Measurements from ENCODE around the gene PLEKHA7.

Gene PLEKHA7

GRCh38 chr11:16797776-16798175 lies 216.4 kb downstream of the PLEKHA7 start:
- in situ Hi-C loops (cut with HindIII; ENCODE audit: low sequenced_read_pairs): no loop called here
- no peak for TF ChIP-seq CTCF (IDR thresholded peaks at IDR 0.05; ENCODE audit: low read depth, low read length, missing control alignments)
- no peak overlapping the region for H3K4me3 ChIP-seq (ENCODE audit: low read depth, low read length)
- no peak for DNase-seq (ENCODE audit: low read depth)

DNA sequence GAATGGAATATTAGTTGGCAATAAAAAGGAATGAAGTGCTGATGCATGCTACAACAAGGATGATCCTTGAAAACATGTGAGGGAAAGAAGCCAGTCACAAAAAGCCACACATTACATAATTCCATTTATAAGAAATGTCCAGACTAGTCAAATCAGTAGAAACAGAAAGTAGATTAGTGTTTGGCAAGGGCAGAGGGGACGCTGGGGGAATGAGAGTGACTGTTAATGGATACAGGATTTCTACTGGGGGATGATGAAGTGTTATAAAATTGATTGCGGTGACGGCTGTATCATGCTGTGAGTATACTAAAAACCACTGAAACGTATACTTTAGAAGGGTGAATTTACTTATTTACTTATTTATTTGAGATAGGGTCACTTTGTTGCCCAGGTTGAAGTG lies 217.9 kb downstream of the PLEKHA7 start:
- in situ Hi-C loops (cut with HindIII; ENCODE audit: low sequenced_read_pairs): no loop called here
- DNase-seq (ENCODE audit: low read depth): no peak
- no peak overlapping the region for H3K4me3 ChIP-seq (ENCODE audit: low read depth, low read length)

DNA sequence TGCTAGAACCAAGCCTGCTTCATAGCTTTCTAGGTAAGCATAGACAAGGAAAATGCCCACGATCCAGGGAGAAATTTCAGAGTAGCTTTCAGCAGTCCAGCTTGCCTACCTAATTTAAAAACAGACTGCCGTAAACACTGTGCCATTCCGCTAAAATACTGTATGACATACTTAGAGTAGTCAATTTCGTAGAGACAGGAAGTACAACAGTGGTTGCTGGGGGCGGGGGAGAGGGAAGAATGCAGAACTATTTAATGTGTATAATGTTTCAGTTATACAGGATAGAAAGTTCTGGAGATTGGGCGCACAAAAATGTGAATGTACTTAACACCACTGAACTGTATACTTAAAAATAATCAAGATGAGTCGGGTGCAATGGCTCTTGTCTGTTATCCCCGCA lies 219.1 kb downstream of the PLEKHA7 start:
- H3K4me3 ChIP-seq (ENCODE audit: low read depth, low read length): no peak overlapping the region
- DNase-seq (ENCODE audit: low read depth): no peak
- TF ChIP-seq CTCF (IDR thresholded peaks at IDR 0.05; ENCODE audit: low read depth, low read length, missing control alignments): no peak
- in situ Hi-C loops (cut with HindIII; ENCODE audit: low sequenced_read_pairs): no loop called here

More for the DNA sequence above, 217.9 kb downstream of the PLEKHA7 start:
- no peak for TF ChIP-seq CTCF (IDR thresholded peaks at IDR 0.05; ENCODE audit: low read depth, low read length, missing control alignments)

- no peak for DNase-seq (ENCODE audit: low read depth)
- no peak for TF ChIP-seq CTCF (IDR thresholded peaks at IDR 0.05; ENCODE audit: low read depth, low read length, missing control alignments)
- in situ Hi-C loops (cut with HindIII; ENCODE audit: low sequenced_read_pairs): no loop called here
- H3K4me3 ChIP-seq (ENCODE audit: low read depth, low read length): no peak overlapping the region
Measured at GRCh38 chr11:16794047-16794818, 220.0 kb downstream of the PLEKHA7 start.

GRCh38 chr11:16793511-16793910 lies 220.7 kb downstream of the PLEKHA7 start:
- in situ Hi-C loops (cut with HindIII; ENCODE audit: low sequenced_read_pairs): no loop called here
- TF ChIP-seq CTCF (IDR thresholded peaks at IDR 0.05; ENCODE audit: low read depth, low read length, missing control alignments): no peak
- no peak for DNase-seq (ENCODE audit: low read depth)
- no peak overlapping the region for H3K4me3 ChIP-seq (ENCODE audit: low read depth, low read length)

GRCh38 chr11:16793009-16793408 lies 221.2 kb downstream of the PLEKHA7 start:
- in situ Hi-C loops (cut with HindIII; ENCODE audit: low sequenced_read_pairs): no loop called here
- no peak for TF ChIP-seq CTCF (IDR thresholded peaks at IDR 0.05; ENCODE audit: low read depth, low read length, missing control alignments)
- no peak overlapping the region for H3K4me3 ChIP-seq (ENCODE audit: low read depth, low read length)
- DNase-seq (ENCODE audit: low read depth): no peak
